Stomach smooth muscle (tissue), 2 donors: Measurements from ENCODE around the gene BMPR1A.

Experiments
- H3K27ac ChIP-seq: one replicate; pipeline ENCODE4 v1.7.0; 2013; ENCODE audit warnings: mild to moderate bottlenecking, low read length, inconsistent platforms
- H3K27me3 ChIP-seq, 2 donors: one replicate each; pipeline ENCODE4 v1.7.0; 2013; ENCODE audit warnings: low read length in 2 of 2; ENCODE audit not compliant: insufficient read depth in 2 of 2, control insufficient read depth in 1 of 2
- H3K36me3 ChIP-seq, 2 donors: one replicate each; pipeline ENCODE4 v1.7.0; 2013; ENCODE audit warnings: low read length in 2 of 2; ENCODE audit not compliant: control insufficient read depth in 2 of 2, insufficient read depth in 2 of 2
- H3K4me1 ChIP-seq: one replicate; pipeline ENCODE4 v1.7.0; 2013; ENCODE audit warnings: low read length; ENCODE audit not compliant: control insufficient read depth, insufficient read depth
- H3K4me3 ChIP-seq, 2 donors: one replicate each; pipeline ENCODE4 v1.7.0; 2013; ENCODE audit warnings: low read length in 2 of 2
- H3K9ac ChIP-seq, 2 donors: one replicate each; pipeline ENCODE4 v1.7.0; 2013; ENCODE audit warnings: low read length in 2 of 2, mild to moderate bottlenecking in 1 of 2
- H3K9me3 ChIP-seq, 2 donors: one replicate each; pipeline ENCODE4 v1.7.0; 2013; ENCODE audit warnings: low read length in 2 of 2; ENCODE audit not compliant: control insufficient read depth in 2 of 2
- donor health status: healthy.
- donor health status: Pancreatic carcinoma.

Gene BMPR1A

DNA sequence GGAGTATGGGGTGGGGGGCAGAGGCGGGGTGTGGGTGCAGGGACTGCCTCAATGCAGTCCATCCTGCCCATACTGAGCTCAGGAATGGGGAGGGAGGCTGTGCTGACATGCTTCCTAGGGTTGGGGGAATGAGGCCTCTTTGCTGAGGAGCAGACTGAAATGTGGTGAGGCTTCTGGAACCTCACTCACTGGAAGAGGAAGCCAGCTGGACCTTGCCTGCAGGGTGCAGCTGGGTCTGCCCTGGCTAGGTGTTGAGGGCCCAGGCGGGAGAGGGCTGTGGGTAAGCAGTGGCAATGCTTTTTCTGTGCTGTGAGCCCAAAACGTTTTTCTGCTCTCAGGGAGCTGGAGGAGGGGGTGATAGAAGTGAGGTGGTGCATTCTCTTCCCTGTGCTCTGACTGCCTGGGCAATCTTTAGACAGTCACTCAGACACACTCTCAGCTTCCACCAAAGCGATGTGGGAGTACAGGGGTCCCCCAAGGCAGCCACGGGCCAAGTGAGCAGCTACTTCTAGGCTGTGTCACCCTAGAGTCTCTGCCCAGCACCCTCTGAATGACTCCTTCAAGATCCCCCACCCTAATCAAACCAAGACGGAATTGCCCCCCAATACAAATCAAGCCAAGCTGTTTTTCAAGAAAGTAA is 41.1 kb upstream of the BMPR1A start:
- Histone ChIP-seq H3K4me3 (no peak overlapping the region), H3K36me3 (peaks cover 19 to 25% of the 10 kb centered on the region in 2 donors), H3K9me3 (no peaks in the 10 kb centered on the region), H3K27ac (no peak overlapping the region), H3K9ac (peak overlapping the region; percentile 29 to 56), H3K4me1 (peaks cover 19% of the 10 kb centered on the region), H3K27me3 (no peaks in the 10 kb centered on the region)

DNA sequence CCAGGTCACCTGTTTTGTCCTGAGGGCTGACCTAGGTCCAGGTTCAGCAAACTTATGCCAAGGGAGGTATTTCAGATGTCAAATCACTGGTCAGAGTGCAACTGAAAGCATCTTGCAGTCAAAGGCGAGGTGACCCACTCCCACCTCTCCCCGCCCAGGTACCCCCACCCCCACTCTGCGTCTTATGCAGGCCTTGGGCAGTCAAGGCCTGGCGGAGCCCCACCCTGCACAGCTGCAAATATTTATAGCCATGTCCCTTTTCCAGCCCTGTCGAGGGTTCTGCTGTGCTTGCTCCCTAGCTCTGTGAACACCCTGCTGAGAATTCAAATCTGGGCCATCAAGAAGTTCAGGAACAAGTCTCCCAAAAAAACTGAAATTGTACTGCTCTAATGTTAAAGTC is 40.6 kb upstream of the BMPR1A start:
- no peak overlapping the region for H3K27ac ChIP-seq
- no peaks in the 10 kb centered on the region for H3K27me3 ChIP-seq
- H3K4me1 ChIP-seq = peaks cover 14% of the 10 kb centered on the region

DNA sequence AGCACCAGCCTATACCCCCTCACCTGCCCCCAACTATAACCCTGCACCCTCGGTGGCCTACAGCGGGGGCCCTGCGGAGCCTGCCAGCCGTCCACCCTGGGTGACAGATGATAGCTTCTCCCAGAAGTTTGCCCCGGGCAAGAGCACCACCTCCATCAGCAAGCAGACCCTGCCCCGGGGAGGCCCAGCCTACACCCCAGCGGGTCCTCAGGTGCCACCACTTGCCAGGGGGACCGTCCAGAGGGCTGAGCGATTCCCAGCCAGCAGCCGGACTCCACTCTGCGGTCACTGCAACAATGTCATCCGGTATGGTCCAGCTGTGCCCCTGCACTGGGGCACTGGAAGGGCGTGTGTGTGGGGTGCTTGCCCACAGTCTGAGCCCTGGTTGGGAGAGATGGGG is 40.0 kb upstream of the BMPR1A start:
- Histone ChIP-seq H3K9ac (no peak overlapping the region), H3K36me3 (peaks cover 20 to 29% of the 10 kb centered on the region in 2 donors), H3K9me3 (no peaks in the 10 kb centered on the region), H3K4me3 (no peak overlapping the region), H3K27me3 (no peaks in the 10 kb centered on the region), H3K4me1 (peaks cover 13% of the 10 kb centered on the region), H3K27ac (no peak overlapping the region)

More for the DNA sequence above, 40.6 kb upstream of the BMPR1A start:
- Histone ChIP-seq H3K9me3 (no peaks in the 10 kb centered on the region), H3K36me3 (peaks cover 19 to 25% of the 10 kb centered on the region in 2 donors), H3K9ac (no peak overlapping the region), H3K4me3 (no peak overlapping the region)

DNA sequence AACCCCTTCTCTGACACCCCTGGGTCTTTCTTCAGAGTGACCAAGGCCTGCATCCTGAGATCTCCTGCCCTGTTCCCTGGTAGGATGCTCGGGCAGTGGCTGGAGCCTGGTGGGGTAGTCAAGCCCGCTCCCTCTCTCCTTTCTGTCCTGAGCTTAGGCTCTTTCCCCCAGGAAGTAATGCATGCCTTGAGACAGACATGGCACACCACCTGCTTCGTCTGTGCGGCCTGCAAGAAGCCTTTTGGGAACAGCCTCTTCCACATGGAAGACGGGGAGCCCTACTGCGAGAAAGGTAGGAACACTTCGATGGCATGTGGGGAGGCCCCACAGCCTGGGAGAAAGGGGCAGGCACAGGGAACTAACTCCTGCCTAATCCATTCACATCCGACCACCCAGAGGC is 37.9 kb upstream of the BMPR1A start:
- peaks cover 24 to 34% of the 10 kb centered on the region in 2 donors for H3K36me3 ChIP-seq
- H3K27ac ChIP-seq = no peak overlapping the region

DNA sequence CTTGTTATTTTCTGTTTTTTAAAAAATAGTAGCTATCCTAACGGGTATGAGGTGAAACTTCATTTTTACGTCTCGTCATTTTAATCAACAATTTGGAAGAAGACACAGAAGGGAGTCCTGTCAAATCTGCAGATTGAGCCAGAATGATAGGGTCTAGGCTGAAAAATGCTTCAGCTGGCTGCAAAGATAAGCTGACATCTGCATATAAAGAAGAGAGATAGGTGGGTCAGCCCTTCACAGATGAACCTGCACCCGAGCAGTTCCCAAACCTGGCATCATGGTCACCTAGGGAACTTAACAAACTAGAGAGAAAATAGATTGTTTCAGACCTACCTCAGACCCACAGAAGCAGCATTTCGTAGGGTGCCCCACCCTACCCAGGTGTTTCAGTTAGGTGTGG is 35.2 kb upstream of the BMPR1A start:
- Histone ChIP-seq H3K9ac (no peak overlapping the region), H3K4me3 (no peak overlapping the region), H3K36me3 (peaks cover 26 to 32% of the 10 kb centered on the region in 2 donors), H3K9me3 (no peaks in the 10 kb centered on the region), H3K27me3 (no peaks in the 10 kb centered on the region), H3K4me1 (no peaks in the 10 kb centered on the region), H3K27ac (no peak overlapping the region)

More for the DNA sequence above, 37.9 kb upstream of the BMPR1A start:
- no peaks in the 10 kb centered on the region for H3K27me3 ChIP-seq
- H3K9me3 ChIP-seq = no peaks in the 10 kb centered on the region
- no peak overlapping the region for H3K9ac ChIP-seq
- H3K4me1 ChIP-seq = peaks cover 3% of the 10 kb centered on the region
- H3K4me3 ChIP-seq = no peak overlapping the region

DNA sequence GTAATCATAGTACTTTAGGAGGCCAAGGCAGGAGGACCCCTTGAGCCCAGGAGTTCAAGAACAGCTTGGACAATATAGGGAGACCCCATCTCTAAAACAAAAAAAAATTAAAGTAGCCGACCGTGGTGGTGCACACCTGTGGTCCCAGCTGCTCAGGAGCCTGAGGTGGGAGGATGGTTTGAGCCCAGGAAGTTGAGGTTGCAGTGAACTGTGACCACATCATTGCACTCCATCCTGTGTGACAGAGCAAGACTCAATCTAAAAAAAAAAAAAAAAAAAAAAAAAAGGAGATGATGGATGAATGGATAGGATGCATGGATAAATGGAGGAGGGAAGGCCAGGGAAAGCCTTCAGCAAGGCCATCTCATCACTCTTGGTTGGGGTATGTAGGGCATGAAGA is 33.4 kb upstream of the BMPR1A start:
- peaks cover 24 to 30% of the 10 kb centered on the region in 2 donors for H3K36me3 ChIP-seq
- H3K4me1 ChIP-seq = peaks cover 3% of the 10 kb centered on the region
- H3K4me3 ChIP-seq = no peak overlapping the region
- H3K27me3 ChIP-seq = no peaks in the 10 kb centered on the region
- H3K27ac ChIP-seq = no peak overlapping the region
- no peaks in the 10 kb centered on the region for H3K9me3 ChIP-seq
- no peak overlapping the region for H3K9ac ChIP-seq

DNA sequence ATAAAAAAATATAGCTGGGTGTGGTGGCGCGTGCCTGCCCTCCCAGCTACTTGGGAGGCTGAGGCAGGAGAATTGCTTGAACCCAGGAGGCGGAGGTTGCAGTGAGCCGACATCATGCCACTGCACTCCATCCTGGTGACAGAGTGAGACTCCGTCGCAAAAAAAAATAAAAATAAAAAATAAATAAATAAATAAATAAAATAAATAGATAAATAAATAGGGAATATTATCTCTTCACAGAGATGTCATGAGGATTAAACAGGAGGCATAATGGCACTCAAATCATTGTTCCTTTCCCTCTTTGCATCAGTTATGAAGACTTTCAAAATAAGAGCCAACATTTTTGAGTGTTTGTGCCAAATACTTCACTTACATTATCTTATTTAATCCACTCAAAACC is 32.0 kb upstream of the BMPR1A start:
- no peak overlapping the region for H3K27ac ChIP-seq
- peaks cover 19 to 27% of the 10 kb centered on the region in 2 donors for H3K36me3 ChIP-seq
- H3K4me3 ChIP-seq = no peak overlapping the region
- no peak overlapping the region for H3K9ac ChIP-seq
- no peaks in the 10 kb centered on the region for H3K27me3 ChIP-seq
- H3K9me3 ChIP-seq = no peaks in the 10 kb centered on the region
- peaks cover 8% of the 10 kb centered on the region for H3K4me1 ChIP-seq

DNA sequence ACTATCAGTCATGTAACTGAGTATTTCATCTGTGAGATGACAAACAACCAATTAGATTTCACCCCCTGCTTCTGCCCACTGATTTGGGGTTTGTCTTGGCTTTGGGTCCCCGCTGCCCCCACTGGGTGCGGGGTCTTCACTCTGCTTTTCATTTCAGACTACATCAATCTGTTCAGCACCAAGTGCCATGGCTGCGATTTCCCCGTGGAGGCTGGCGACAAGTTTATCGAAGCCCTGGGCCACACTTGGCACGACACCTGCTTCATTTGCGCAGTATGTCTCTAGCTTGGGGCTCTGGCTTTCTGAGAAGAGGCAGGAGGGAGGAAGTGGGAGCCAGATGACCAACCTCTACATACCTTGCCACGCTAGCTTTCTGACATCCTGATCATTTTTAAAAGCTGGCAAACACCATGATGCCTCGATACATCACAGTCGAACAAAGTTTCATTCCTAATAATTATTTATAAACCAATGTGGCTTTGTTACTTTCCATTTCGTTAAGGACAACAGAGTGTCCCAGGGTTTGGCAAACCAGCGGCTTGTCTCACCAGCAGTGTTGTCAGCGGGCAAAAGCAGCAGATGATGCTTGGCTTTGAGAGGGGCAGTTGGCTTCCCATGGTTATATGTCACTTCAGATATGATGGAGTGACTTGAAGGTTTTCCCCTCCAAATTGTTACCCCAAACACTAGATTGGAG is 30.3 kb upstream of the BMPR1A start:
- H3K9me3 ChIP-seq = no peaks in the 10 kb centered on the region
- no peak overlapping the region for H3K27ac ChIP-seq
- H3K27me3 ChIP-seq = no peaks in the 10 kb centered on the region
- H3K4me3 ChIP-seq = no peak overlapping the region
- H3K36me3 ChIP-seq = peaks cover 24 to 27% of the 10 kb centered on the region in 2 donors
- H3K9ac ChIP-seq = no peak overlapping the region
- H3K4me1 ChIP-seq = peaks cover 22% of the 10 kb centered on the region

DNA sequence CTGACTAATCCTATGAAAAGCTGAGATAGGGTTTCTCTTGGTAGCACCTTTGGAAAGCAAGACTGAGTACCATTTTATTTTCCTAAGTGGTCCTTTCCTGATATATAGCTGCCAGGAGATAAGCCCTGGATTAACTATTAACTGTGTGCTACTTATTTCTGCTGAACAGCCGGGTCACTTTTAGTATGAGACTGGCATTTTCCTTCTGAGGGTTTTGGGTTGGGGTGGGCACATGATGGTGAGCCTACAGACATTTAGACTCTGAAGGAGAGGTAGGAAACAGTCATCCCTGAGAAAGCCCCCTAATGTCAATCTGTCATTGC is 29.8 kb upstream of the BMPR1A start:
- Histone ChIP-seq H3K36me3 (peaks cover 19 to 25% of the 10 kb centered on the region in 2 donors), H3K27ac (no peak overlapping the region)

DNA sequence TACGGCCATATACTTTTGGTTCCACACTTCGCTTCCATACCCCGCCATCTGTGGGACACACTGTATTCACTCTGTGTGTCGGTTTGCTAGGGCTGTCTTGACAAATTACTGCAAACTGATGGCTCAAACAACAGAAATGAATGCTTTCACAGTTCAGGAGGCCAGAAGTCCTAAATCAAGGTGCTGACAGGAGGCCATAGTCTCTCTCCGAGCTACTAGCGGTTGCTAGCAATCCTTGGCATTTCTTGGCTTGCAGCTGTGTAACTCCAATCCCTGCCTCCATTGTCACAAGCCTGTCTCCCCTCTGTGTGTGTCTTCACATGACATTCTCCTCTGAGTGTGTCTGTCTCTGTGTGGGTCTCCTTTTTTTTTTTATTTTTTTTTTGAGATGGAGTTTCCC is 28.9 kb upstream of the BMPR1A start:
- H3K9ac ChIP-seq = no peak overlapping the region
- peaks cover 35% of the 10 kb centered on the region for H3K4me1 ChIP-seq

More for the DNA sequence above, 29.8 kb upstream of the BMPR1A start:
- Histone ChIP-seq H3K27me3 (no peaks in the 10 kb centered on the region), H3K9ac (no peak overlapping the region), H3K9me3 (no peaks in the 10 kb centered on the region), H3K4me1 (peaks cover 28% of the 10 kb centered on the region), H3K4me3 (no peak overlapping the region)

DNA sequence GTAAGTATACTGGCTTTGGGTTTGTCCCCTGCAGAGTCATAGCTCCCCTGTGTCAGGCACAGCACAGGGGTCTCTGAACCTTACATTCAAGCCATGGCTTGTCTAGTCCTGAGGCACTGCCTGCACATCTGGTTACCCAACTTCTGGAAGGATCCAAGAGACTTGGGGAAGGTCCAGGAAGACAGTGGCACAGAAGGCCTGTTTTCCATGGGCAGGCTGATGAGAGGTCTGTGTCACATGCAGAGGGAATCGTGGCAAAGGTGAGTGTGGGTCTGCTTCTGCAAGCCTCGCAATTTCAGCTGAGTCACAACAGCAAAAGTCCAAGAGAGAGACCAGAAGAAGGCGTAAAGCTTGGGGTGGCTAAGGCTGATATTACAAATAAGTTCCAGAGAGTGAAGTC is 28.4 kb upstream of the BMPR1A start:
- H3K36me3 ChIP-seq = peaks cover 17 to 25% of the 10 kb centered on the region in 2 donors
- peak overlapping the region; percentile 53 for H3K27ac ChIP-seq
- no peak overlapping the region for H3K9ac ChIP-seq

More for the DNA sequence above, 28.9 kb upstream of the BMPR1A start:
- Histone ChIP-seq H3K9me3 (no peaks in the 10 kb centered on the region), H3K36me3 (peaks cover 17 to 25% of the 10 kb centered on the region in 2 donors), H3K4me3 (no peak overlapping the region), H3K27me3 (no peaks in the 10 kb centered on the region), H3K27ac (peak overlapping the region; percentile 31)

More for the DNA sequence above, 28.4 kb upstream of the BMPR1A start:
- H3K4me3 ChIP-seq = no peak overlapping the region
- no peaks in the 10 kb centered on the region for H3K27me3 ChIP-seq
- H3K9me3 ChIP-seq = no peaks in the 10 kb centered on the region
- H3K4me1 ChIP-seq = peaks cover 41% of the 10 kb centered on the region
